Thymus (tissue), 11 donors: ENCODE data around the gene CPED1. TPM values are rescaled to one million over a fixed set of nuclear protein-coding genes. Genes with fewer than 3 reads are reported as not detected.
"Not testable (repeated sequence)": the region's sequence is repeated elsewhere in the genome, so short reads cannot be mapped to it uniquely, and the experiment has no call there.

ENCODE experiments used
- DNase-seq, 9 donors: peaks; one replicate each; pipeline ENCODE4 v3.0.0-alpha.2; 2013; ENCODE audit warnings: low spot score in 9 of 9, low read depth in 6 of 9, missing footprints in 1 of 9
- H3K27ac ChIP-seq, 2 donors: one replicate each; pipeline ENCODE4 v1.5.1; 2013; ENCODE audit warnings: control low read depth in 1 of 2, low read depth in 1 of 2, low read length in 1 of 2, mild to moderate bottlenecking in 1 of 2, moderate library complexity in 1 of 2
- H3K27me3 ChIP-seq, 2 donors: one replicate each; pipeline ENCODE4 v1.5.1; 2013; ENCODE audit warnings: low read length in 1 of 2; ENCODE audit not compliant: control insufficient read depth in 2 of 2, insufficient read depth in 1 of 2
- H3K36me3 ChIP-seq, 2 donors: one replicate each; pipeline ENCODE4 v1.5.1; 2013; ENCODE audit warnings: low read length in 1 of 2, mild to moderate bottlenecking in 1 of 2, moderate library complexity in 1 of 2; ENCODE audit not compliant: control insufficient read depth in 2 of 2, insufficient read depth in 2 of 2
- H3K4me1 ChIP-seq, 2 donors: one replicate each; pipeline ENCODE4 v1.5.1; 2013; ENCODE audit warnings: low read length in 2 of 2; ENCODE audit not compliant: control insufficient read depth in 2 of 2, insufficient read depth in 2 of 2
- H3K4me3 ChIP-seq, 2 donors: one replicate each; pipeline ENCODE4 v1.5.1; 2013; ENCODE audit warnings: low read length in 2 of 2, control low read depth in 1 of 2, mild to moderate bottlenecking in 1 of 2
- H3K9me3 ChIP-seq, 2 donors: one replicate each; pipeline ENCODE4 v1.5.1; 2013; ENCODE audit warnings: low read length in 1 of 2, mild to moderate bottlenecking in 1 of 2; ENCODE audit not compliant: control insufficient read depth in 2 of 2, insufficient read depth in 1 of 2
- WGBS: extraction: QIAGEN DNeasy Blood & Tissue Kit; methylation state at CpG from one replicate; pipeline ENCODE4 v1.1.7; 2013; 5-methylcytosine and 5-hydroxymethylcytosine counted together
- polyA plus RNA-seq: library from polyadenylated mRNA; stranded (reverse); fragments of 200-250 nt; gene quantifications from one replicate; pipeline ENCODE4 v1.2.3, GENCODE V29; 2013
- total RNA-seq: library from RNA; stranded (reverse); fragments of 120-200 nt; gene quantifications from one replicate; pipeline ENCODE4 v1.2.4, GENCODE V29; 2013
- donor health status: healthy.

Gene CPED1
- total and polyA plus RNA-seq, 2 donors = 1.9 to 2.2 TPM

DNA sequence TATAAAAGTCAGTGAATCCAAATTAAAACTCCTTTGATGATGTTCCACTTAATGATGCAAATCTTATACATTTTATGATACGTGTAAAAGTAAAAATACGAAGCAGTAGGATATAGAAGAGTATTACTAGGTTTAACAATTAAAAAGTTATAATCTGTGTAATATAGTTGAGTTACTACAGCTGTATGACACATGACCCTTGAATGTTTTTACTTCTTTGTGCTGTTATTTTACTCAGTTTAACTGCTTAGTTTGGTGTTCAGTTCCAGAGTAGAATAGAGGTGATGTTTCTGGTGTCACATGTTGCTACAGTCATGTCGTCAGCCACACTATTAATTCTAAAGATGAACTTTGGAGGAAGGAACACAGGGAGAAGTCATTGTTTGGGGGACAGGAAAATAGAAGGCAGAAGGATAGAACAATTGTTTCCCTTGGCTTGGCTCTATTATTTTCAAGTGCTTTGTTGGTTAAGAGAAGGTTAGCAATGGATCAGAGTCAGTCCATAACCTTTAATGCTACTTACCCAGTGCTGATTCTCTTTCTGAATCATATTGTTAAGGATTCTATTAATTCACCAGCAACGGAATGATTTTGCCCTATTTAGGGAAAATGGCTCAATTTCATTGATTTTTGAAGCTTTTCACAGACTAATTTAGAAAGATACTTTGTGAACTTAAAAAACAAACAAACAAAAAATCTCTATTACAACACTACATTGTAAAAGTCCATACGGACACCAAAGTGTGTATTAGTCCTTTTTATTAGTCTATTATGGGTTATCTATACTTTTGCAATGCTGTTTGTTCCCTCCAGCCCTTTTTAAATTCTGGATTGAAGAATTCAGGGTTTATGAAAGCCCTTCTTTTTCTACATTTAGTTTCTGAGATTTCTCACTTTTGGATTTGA lies 73.4 kb downstream of the CPED1 start:
- no peak for DNase-seq
- no peaks in the 10 kb centered on the region for H3K9me3 ChIP-seq
- H3K27me3 ChIP-seq = no peaks in the 10 kb centered on the region
- H3K27ac ChIP-seq = no peak overlapping the region
- no peaks in the 10 kb centered on the region for H3K36me3 ChIP-seq
- H3K4me1 ChIP-seq = no peaks in the 10 kb centered on the region
- no peak overlapping the region for H3K4me3 ChIP-seq
- 93% methylated on average over 5 of the region's 5 CpGs for WGBS

DNA sequence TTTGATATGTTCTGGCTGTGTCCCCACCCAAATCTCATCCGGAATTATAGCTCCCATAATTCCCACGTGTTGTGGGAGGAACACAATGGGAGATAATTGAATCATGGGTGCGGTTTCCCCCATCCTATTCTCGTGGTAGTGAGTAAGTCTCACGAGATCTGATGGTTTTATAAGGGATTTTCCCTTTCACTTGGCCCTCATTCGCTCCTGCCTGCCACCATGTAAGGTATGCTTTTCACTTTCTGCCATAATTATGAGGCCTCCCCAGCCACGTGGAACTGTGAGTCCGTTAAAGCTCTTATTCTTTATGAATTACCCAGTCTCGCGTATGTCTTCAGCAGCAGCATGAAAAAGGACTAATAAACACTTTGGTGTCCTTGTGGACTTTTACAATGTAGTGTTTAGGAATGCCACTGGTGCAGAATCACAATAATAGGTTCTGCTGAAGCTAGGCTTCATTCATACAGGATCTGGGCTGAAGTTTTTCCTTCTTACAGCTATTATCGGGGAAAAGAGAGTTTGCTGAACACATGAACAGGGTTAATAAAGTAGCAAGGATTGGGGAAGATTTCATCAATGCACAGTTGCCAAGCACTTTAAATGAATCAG lies 74.3 kb downstream of the CPED1 start:
- H3K27ac ChIP-seq = no peak overlapping the region
- H3K9me3 ChIP-seq = no peaks in the 10 kb centered on the region
- DNase-seq = no peak
- H3K27me3 ChIP-seq = no peaks in the 10 kb centered on the region
- no peaks in the 10 kb centered on the region for H3K4me1 ChIP-seq
- no peak overlapping the region for H3K4me3 ChIP-seq
- whole genome bisulfite sequencing = 82% methylated on average over 11 of the region's 11 CpGs
- no peaks in the 10 kb centered on the region for H3K36me3 ChIP-seq

DNA sequence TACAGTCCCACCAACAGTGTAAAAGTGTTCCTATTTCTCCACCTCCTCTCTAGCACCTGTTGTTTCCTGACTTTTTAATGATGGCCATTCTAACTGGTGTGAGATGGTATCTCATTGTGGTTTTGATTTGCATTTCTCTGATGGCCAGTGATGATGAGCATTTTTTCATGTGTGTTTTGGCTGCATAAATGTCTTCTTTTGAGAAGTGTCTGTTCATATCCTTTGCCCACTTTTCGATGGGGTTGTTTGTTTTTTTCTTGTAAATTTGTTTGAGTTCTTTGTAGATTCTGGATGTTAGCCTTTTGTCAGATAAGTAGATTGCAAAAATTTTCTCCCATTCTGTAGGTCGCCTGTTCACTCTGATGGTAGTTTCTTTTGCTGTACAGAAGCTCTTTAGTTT lies 79.2 kb downstream of the CPED1 start:
- H3K36me3 ChIP-seq, H3K27ac ChIP-seq, DNase-seq, H3K4me1 ChIP-seq, H3K9me3 ChIP-seq, H3K4me3 ChIP-seq, H3K27me3 ChIP-seq: not testable (repeated sequence)
- WGBS = 90% methylated on average over 2 of the region's 2 CpGs

DNA sequence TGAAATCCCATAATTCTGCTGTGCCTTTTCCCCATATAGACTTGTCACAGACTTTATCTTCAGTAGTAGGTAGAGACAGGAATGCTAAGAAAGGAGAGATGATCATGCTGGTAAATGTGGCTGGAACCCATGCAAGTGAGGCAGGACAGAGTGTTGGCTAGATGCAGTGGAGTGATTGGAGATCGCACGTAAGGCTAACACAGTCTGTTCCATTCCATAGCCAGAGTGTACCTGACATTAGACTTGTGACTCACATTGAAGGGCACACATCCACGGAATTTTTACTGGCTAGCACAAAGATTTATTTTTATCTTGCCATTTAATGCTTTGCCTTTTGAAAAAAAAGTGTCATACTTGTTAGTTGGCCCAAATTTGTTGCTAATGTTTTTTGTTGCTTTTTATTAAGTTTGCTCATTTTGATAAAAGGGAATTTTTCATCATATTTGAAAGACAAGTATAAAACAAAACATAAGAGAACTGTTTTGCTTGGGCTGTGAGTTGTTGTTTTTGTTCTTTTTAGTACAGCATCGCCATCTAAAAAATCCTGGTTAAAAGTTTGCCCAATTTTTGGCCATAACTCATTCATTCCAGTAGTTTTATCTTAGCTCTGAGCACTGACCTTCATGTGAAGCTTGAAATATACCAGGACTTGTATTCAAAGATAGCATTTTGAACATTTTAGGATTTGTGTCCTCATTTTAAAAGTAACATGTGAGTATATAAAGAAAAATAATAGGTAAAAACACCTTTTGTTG lies 81.0 kb downstream of the CPED1 start:
- Histone ChIP-seq H3K4me3 (no peak overlapping the region), H3K36me3 (no peaks in the 10 kb centered on the region), H3K4me1 (no peaks in the 10 kb centered on the region), H3K27me3 (no peaks in the 10 kb centered on the region), H3K9me3 (no peaks in the 10 kb centered on the region), H3K27ac (no peak overlapping the region)
- 93% methylated on average over 4 of the region's 4 CpGs for WGBS
- DNase-seq = no peak

DNA sequence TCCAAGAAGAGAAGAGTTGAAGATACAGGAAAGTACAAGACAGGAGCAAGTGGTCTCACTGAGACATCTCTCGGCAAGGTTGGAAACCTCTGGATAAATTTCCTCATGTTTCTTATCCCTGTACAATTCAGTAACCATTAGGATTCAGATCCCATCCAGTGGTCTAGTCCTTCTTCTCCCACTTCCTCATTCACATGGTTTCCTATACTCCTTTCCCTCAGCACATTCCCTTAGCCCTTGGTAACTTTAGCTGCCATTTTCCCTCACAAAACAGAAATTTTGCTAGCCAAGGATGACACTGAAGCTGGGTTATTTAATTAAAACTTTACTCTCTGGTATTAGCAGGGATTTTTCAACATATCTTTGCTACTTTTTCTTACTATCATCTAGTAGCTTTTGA lies 82.6 kb downstream of the CPED1 start:
- H3K9me3 ChIP-seq = no peaks in the 10 kb centered on the region
- no peak overlapping the region for H3K4me3 ChIP-seq
- 98% methylated on average over 1 of the region's 1 CpG for WGBS
- H3K27ac ChIP-seq = no peak overlapping the region
- no peaks in the 10 kb centered on the region for H3K36me3 ChIP-seq
- H3K4me1 ChIP-seq = no peaks in the 10 kb centered on the region
- DNase-seq = no peak
- no peaks in the 10 kb centered on the region for H3K27me3 ChIP-seq

DNA sequence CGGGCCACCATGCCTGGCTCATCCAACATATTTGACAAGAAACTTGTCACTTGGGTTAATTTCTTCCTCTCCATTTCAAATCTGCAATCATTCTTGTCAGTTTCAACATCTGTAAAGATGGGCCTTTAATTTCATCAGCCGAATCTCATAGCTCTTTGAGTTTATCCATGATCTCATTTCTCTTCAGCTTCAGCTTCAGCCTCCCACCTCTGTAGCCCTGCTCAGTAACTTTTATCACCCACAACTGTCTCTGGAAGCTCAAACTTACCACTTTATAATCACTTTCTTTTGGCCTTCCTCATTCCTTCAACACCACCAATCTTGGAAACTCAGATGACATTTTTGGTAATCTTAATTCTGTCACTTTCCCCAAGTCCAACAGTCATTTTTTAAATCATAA lies 83.2 kb downstream of the CPED1 start:
- H3K27me3 ChIP-seq = no peaks in the 10 kb centered on the region
- DNase-seq = no peak
- H3K36me3 ChIP-seq = no peaks in the 10 kb centered on the region
- H3K4me3 ChIP-seq = no peak overlapping the region
- H3K4me1 ChIP-seq = no peaks in the 10 kb centered on the region
- 63% methylated on average over 2 of the region's 2 CpGs for WGBS
- H3K9me3 ChIP-seq = no peaks in the 10 kb centered on the region
- no peak overlapping the region for H3K27ac ChIP-seq

DNA sequence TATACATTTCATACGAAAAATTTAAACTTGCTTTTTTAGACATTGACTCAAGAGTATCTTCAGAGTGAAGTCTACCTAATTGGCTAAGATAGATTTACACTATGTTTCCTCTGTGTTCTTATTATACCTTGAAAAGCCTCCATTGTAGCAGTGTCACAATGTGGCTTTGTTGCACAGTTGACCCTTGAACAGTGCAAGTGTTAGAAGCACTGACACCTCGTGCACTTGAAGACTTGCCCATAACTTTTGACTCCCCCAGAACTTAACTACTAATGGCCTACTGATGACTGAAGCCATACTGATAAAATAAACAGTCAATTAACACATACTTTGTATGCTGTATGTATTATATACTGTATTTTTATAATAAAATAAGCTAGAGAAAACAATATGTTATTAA lies 84.3 kb downstream of the CPED1 start:
- WGBS = 92% methylated on average over 2 of the region's 2 CpGs
- Histone ChIP-seq H3K4me1 (no peaks in the 10 kb centered on the region), H3K36me3 (no peaks in the 10 kb centered on the region), H3K4me3 (no peak overlapping the region), H3K27me3 (no peaks in the 10 kb centered on the region), H3K9me3 (no peaks in the 10 kb centered on the region), H3K27ac (no peak overlapping the region)
- DNase-seq = no peak

DNA sequence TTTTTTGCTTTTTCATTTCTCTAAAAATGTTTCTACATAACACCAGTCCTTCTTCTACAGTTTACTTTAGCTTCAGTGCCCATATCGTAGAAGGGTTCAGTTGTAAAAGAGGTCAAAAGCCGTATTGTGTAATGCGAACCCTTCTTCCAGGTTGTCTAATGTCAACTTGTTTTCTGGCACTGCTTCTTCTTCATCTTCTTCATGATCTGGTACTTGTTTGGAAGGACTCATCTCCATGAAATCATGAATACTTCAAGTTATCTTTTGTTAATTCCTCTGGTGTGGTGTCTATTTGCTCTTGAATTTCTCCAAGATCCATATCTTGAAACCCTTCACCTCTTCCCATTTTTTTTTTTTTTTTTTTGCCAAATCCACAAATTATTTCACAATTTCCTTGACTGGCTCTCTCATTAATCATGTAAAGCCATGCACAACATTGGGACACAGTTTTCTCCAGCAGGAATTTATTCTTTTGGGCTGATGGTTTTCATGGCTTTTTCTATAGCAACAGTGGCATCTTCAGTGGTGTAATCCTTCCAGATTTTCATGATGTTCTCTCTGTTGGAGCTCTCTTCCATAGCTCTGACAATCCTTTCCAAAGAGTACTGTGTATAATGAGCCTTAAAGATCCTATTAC lies 85.1 kb downstream of the CPED1 start:
- Histone ChIP-seq H3K4me1 (no peaks in the 10 kb centered on the region), H3K27ac (no peak overlapping the region), H3K4me3 (no peak overlapping the region), H3K36me3 (no peaks in the 10 kb centered on the region), H3K9me3 (no peaks in the 10 kb centered on the region), H3K27me3 (no peaks in the 10 kb centered on the region)
- 93% methylated on average over 3 of the region's 3 CpGs for WGBS
- no peak for DNase-seq

DNA sequence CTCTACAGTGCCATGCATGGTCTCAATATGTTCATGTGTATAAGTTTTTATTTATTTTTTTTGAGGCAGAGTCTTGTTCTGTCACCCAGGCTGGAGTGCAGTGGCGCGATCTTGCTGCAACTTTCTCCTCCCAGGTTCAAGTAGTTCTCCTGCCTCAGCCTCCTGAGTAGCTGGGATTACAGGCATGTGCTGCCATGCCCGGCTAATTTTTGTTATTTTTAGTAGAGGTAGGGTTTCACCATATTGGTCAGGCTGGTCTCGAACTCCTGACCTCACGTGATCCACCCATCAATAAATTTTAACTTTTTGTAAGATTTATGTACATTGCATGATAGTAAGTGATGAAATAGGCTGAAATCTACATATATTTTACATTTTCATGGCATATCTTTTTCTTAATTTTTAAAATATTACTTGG lies 86.9 kb downstream of the CPED1 start:
- not testable (repeated sequence) for H3K27me3 ChIP-seq, H3K4me3 ChIP-seq, H3K27ac ChIP-seq, H3K9me3 ChIP-seq, H3K4me1 ChIP-seq, DNase-seq, H3K36me3 ChIP-seq
- WGBS = 76% methylated on average over 5 of the region's 5 CpGs
